Right lobe of liver (tissue), 4 donors: ENCODE measurements around the gene SRCIN1.

ENCODE experiments used
- POLR2A ChIP-seq: fragments of 450-650 bp; IDR thresholded peaks from one replicate; pipeline ENCODE4 v1.6.1; 2017; ENCODE audit warnings: antibody characterized with exemption, mild to moderate bottlenecking
- TF ChIP-seq, protein P1 (sequence below), 4 donors: fragments of 200-600 bp in 3 of 4; fragments of 450-650 bp in 1 of 4; IDR thresholded peaks; one replicate each; pipeline versions ENCODE4 v1.5.1 to v1.8.0; 2016 to 2022; ENCODE audit warnings: antibody characterized with exemption in 4 of 4, mild to moderate bottlenecking in 2 of 4
- donor health status: DM: no; HTN: no; CAD: no.
- donor health status: DM: no; HTN: no; CAD: no.
- donor health status: DM: no; HTN: yes; CAD: no.

DNA sequence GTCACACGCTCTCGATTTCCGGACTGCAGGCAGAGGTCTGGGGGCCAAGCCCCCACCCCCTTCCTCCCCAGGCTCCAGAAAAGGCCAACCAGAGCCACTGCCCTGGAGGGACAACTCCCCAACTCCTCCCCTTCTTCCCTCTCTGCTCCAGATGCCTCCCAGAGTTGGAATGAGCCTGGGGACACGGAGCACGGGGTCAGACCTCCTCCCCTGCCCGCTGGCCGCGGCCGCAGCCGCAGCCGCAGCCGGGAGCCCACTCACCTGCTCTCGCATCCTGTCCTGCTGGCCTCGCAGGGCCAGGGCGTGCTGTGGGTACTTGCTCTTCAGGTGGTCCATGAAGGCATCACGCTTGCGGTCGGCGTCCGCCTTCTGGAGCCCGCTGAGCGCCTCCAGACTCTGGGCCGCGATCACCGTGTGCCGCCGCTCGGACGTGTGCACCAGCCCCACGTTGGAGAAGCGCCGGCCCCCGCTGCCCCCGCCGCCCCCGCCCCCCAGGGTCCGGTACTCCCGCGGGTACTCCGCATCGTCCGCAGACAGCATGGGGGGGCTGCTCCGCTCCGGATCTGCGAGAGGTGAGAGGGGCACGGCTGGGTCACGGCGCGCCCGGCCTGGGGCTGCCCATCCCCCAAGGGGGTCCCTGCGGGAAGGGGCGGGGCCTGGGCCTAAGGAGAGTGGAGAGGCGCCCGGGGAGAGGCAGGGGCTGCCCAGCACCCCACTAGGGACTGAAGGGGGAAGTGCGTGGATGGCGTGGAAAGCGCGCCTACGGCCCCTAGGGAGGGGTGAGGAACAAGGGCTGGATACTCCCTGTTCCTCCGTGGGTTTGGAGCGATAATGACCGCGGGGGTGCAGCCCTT lies 27.3 kb downstream of the SRCIN1 start:
- TF ChIP-seq, protein P1, sequence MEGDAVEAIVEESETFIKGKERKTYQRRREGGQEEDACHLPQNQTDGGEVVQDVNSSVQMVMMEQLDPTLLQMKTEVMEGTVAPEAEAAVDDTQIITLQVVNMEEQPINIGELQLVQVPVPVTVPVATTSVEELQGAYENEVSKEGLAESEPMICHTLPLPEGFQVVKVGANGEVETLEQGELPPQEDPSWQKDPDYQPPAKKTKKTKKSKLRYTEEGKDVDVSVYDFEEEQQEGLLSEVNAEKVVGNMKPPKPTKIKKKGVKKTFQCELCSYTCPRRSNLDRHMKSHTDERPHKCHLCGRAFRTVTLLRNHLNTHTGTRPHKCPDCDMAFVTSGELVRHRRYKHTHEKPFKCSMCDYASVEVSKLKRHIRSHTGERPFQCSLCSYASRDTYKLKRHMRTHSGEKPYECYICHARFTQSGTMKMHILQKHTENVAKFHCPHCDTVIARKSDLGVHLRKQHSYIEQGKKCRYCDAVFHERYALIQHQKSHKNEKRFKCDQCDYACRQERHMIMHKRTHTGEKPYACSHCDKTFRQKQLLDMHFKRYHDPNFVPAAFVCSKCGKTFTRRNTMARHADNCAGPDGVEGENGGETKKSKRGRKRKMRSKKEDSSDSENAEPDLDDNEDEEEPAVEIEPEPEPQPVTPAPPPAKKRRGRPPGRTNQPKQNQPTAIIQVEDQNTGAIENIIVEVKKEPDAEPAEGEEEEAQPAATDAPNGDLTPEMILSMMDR (IDR thresholded peaks at IDR 0.05): no peak
- no peak for TF ChIP-seq POLR2A
